LNCAP (cell line): ENCODE data around the gene THBS2.

Experiments used
- CTCF ChIP-seq: fragments of 450-650 bp; IDR thresholded peaks from 2 replicates; pipeline ENCODE4 v1.5.1; 2017; ENCODE audit warnings: mild to moderate bottlenecking

THBS2 gene

GRCh38 chr6:169199625-169200335 is 53.9 kb downstream of the THBS2 start:
- no peak for TF ChIP-seq CTCF

GRCh38 chr6:169198885-169199284 is 54.8 kb downstream of the THBS2 start:
- no peak for TF ChIP-seq CTCF

GRCh38 chr6:169194737-169195136 is 58.9 kb downstream of the THBS2 start:
- no peak for TF ChIP-seq CTCF

- no peak for TF ChIP-seq CTCF
Measured at GRCh38 chr6:169190970-169191369, 62.7 kb downstream of the THBS2 start.

- no peak for TF ChIP-seq CTCF
Measured at GRCh38 chr6:169190144-169190584, 63.5 kb downstream of the THBS2 start.

- no peak for TF ChIP-seq CTCF
Measured at GRCh38 chr6:169189686-169190085, 64.0 kb downstream of the THBS2 start.

- TF ChIP-seq CTCF = no peak
Measured at GRCh38 chr6:169189182-169189581, 64.5 kb downstream of the THBS2 start.

- TF ChIP-seq CTCF = no peak
Measured at GRCh38 chr6:169188475-169188874, 65.2 kb downstream of the THBS2 start.
